HepG2 (cell line): ENCODE results near the gene SLC38A8. TPM values are rescaled to one million over a fixed set of nuclear protein-coding genes. Genes with fewer than 3 reads are reported as not detected.

ENCODE experiments used
- ATAC-seq: fragments of 200-7000 bp; cut with Tn5 transposase; 3 replicates; pipeline ENCODE4 v1.9.1; 2020; ENCODE audit warnings: mild to moderate bottlenecking, moderate library complexity
- BruUV-seq: library from RNA; stranded (reverse); fragments of 400-500 nt; replicated peaks from 2 replicates; lab custom pipeline; 2021; lab: Mats Ljungman, UMichigan
- CTCF ChIA-PET: fragments of 300-600 bp; formaldehyde crosslinking; extraction: SDS; loops from one replicate; lab custom pipeline; 2021; ENCODE audit warnings: low total read pairs, inconsistent platforms, low intra/inter-chr PET ratio; lab: Yijun Ruan, JAX
- POLR2A ChIA-PET: fragments of 350-600 bp; sonication (Branson Sonifier 250); formaldehyde crosslinking; loops from one replicate; lab custom pipeline; 2020; ENCODE audit warnings: antibody characterized with exemption, inconsistent platforms; lab: Yijun Ruan, JAX
- DNase-seq: peaks from one replicate; pipeline ENCODE4 v3.0.0-alpha.2; 2015; ENCODE audit warnings: low spot score
- FAIRE-seq: peaks from 3 replicates; lab custom pipeline; 2011; peaks lifted over from hg19 to GRCh38; lab: Jason Lieb, UNC
- H2AFZ ChIP-seq: one replicate; pipeline ENCODE4 v1.6.1; 2011; ENCODE audit warnings: low read length, inconsistent platforms
- H3K27ac ChIP-seq: fragments of 300-600 bp; 3 replicates; pipeline ENCODE4 v1.8.0; 2011; ENCODE audit warnings: mixed run types, mild to moderate bottlenecking, mixed read lengths, low read length, inconsistent platforms; ENCODE audit not compliant: insufficient read depth; ENCODE audit errors: extremely low read length
- H3K27me3 ChIP-seq, 2 experiments: fragments of 200-600 bp in 1 of 2; 2 replicates in 1 of 2; 3 replicates in 1 of 2; pipeline versions ENCODE4 v1.6.0 to v1.8.0; 2011; ENCODE audit warnings: low read length in 2 of 2, mild to moderate bottlenecking in 2 of 2, moderate library complexity in 2 of 2, inconsistent platforms in 1 of 2; ENCODE audit not compliant: insufficient read depth in 2 of 2, control insufficient read depth in 1 of 2
- H3K36me3 ChIP-seq, 2 experiments: fragments of 200-600 bp in 1 of 2; replicated peaks in 1 of 2; 2 replicates in 1 of 2; 3 replicates in 1 of 2; pipeline versions ENCODE4 v1.5.1 to v1.8.0; 2011; ENCODE audit warnings: low read length in 2 of 2, inconsistent platforms in 1 of 2; ENCODE audit not compliant: insufficient read depth in 2 of 2, control insufficient read depth in 1 of 2
- H3K4me1 ChIP-seq: 2 replicates; pipeline ENCODE4 v1.5.1; 2012; ENCODE audit warnings: low read length, inconsistent platforms; ENCODE audit not compliant: insufficient read depth
- H3K4me2 ChIP-seq: 2 replicates; pipeline ENCODE4 v1.6.0; 2011; ENCODE audit warnings: low read depth, low read length, inconsistent platforms
- H3K4me3 ChIP-seq, 3 experiments: fragments of 200-600 bp in 1 of 3; sonication (generic), shearing (Covaris generic) in 1 of 3; replicated peaks in 1 of 3; 2 replicates each; pipeline ENCODE4 v1.5.1; 2011 to 2016; ENCODE audit warnings: low read length in 3 of 3, inconsistent platforms in 2 of 3, low read depth in 2 of 3, mild to moderate bottlenecking in 2 of 3, control low read depth in 1 of 3, mixed read lengths in 1 of 3; ENCODE audit not compliant: insufficient read depth in 1 of 3
- H3K79me2 ChIP-seq: one replicate; pipeline ENCODE4 v1.6.1; 2011; ENCODE audit warnings: low read length, inconsistent platforms; ENCODE audit not compliant: insufficient read depth
- H3K9ac ChIP-seq: 2 replicates; pipeline ENCODE4 v1.6.0; 2011; ENCODE audit warnings: mild to moderate bottlenecking, low read depth, low read length, inconsistent platforms; ENCODE audit not compliant: insufficient read depth
- H3K9me3 ChIP-seq: 2 replicates; pipeline ENCODE4 v1.5.1; 2012; ENCODE audit warnings: mild to moderate bottlenecking, low read length
- H4K20me1 ChIP-seq: 2 replicates; pipeline ENCODE4 v1.6.0; 2011; ENCODE audit warnings: inconsistent platforms, mild to moderate bottlenecking, low read length, moderate library complexity; ENCODE audit not compliant: insufficient read depth
- BHLHE40 ChIP-seq: IDR thresholded peaks from 2 replicates; pipeline ENCODE4 v1.6.1; 2011; ENCODE audit warnings: low read length, improper control_type of control experiment
- IRX3 ChIP-seq: sonication (generic); formaldehyde crosslinking; IDR thresholded peaks from 2 replicates; pipeline ENCODE4 v1.8.1; 2023; ENCODE audit warnings: mild to moderate bottlenecking, low read depth, missing genetic modification reagents, borderline replicate concordance
- NR3C1 ChIP-seq: sonication (generic); formaldehyde crosslinking; IDR thresholded peaks from 2 replicates; pipeline ENCODE4 v1.4.0; 2020; ENCODE audit warnings: missing genetic modification reagents
- RFXAP ChIP-seq: sonication (generic); formaldehyde crosslinking; IDR thresholded peaks from 2 replicates; pipeline ENCODE4 v1.4.0; 2020; ENCODE audit warnings: missing genetic modification reagents, borderline replicate concordance
- SP140L ChIP-seq: sonication (generic); formaldehyde crosslinking; IDR thresholded peaks from 2 replicates; pipeline ENCODE4 v1.4.0; 2020; ENCODE audit warnings: missing genetic modification reagents, borderline replicate concordance
- ZNF260 ChIP-seq: sonication (generic); formaldehyde crosslinking; IDR thresholded peaks from 2 replicates; pipeline ENCODE4 v1.4.0; 2020; ENCODE audit warnings: missing genetic modification reagents, low read depth, mild to moderate bottlenecking, borderline replicate concordance
- ZNF891 ChIP-seq: sonication (generic); formaldehyde crosslinking; IDR thresholded peaks from 2 replicates; pipeline ENCODE4 v1.5.0; 2020; ENCODE audit warnings: mild to moderate bottlenecking, missing genetic modification reagents
- ZSCAN31 ChIP-seq: sonication (generic); formaldehyde crosslinking; IDR thresholded peaks from 2 replicates; pipeline ENCODE4 v1.5.0; 2020; ENCODE audit warnings: low read depth, mild to moderate bottlenecking, missing genetic modification reagents
- WGBS: methylation state at CpG from one replicate; pipeline ENCODE4 v1.1.6; 2017; ENCODE audit warnings: low lambda C conversion rate; 5-methylcytosine and 5-hydroxymethylcytosine counted together
- in situ Hi-C: cut with HindIII; loops from 2 replicates; pipeline ENCODE4 v1.10.0; 2017; ENCODE audit warnings: low pct_unique_long_range_greater_than_20kb; ENCODE audit not compliant: extremely low pct_ligation_motif_present
- intact Hi-C: fragments of 100-400 bp; cut with micrococcal nuclease; formaldehyde crosslinking; loops from one replicate; pipeline ENCODE4 v1.10.0; 2022; ENCODE audit not compliant: unreplicated experiment
- polyA plus RNA-seq, 8 experiments: library from polyadenylated mRNA; depleted of rRNA in 3 of 8; stranded (reverse) in 7 of 8; unstranded in 1 of 8; fragments of >200 nt; fragmentation: Illumina TruSeq in 4 of 8; extraction: Trizol in 4 of 8; gene quantifications; 2 replicates each; pipeline versions ENCODE4 v1.2.1 to v1.2.3, GENCODE V29; 2011 to 2016; ENCODE audit warnings: low read depth in 4 of 8, missing spikeins in 1 of 8, mixed read lengths in 1 of 8; ENCODE audit not compliant: insufficient read depth in 1 of 8
- total RNA-seq, 5 experiments: library from RNA; depleted of rRNA; stranded (reverse); fragments of >200 nt; fragmentation: Illumina TruSeq; extraction: Trizol; gene quantifications; 2 replicates each; pipeline ENCODE4 v1.2.3, GENCODE V29; 2016; ENCODE audit warnings: low read depth in 1 of 5
- TF ChIP-seq, protein P1 (sequence below): sonication (generic); formaldehyde crosslinking; IDR thresholded peaks from 2 replicates; pipeline ENCODE4 v1.4.0; 2020; ENCODE audit warnings: missing genetic modification reagents
- TF ChIP-seq, protein P2 (sequence below): sonication (generic); formaldehyde crosslinking; IDR thresholded peaks from 2 replicates; pipeline ENCODE4 v1.9.0; 2021; ENCODE audit warnings: missing genetic modification reagents, borderline replicate concordance

SLC38A8 gene
- total and polyA plus RNA-seq, 2 of the 13 experiments (the other 11 are each of a cell fraction or from before 2014, with no cell fraction given), result 0.24 to 0.37 TPM

GRCh38 chr16:84031556-84031955, 11.0 kb downstream of the SLC38A8 start:
- ChIA-PET CTCF (no interaction called here), POLR2A (no interaction called here)
- WGBS, result 66% methylated on average over 17 of the region's 17 CpGs
- Histone ChIP-seq H3K4me2 (no peak overlapping the region), H3K27me3 (peaks cover 4 to 39% of the 10 kb centered on the region in 2 experiments; a peak in 4 of 5 replicates), H3K9me3 (no peaks in the 10 kb centered on the region), H2AFZ (no peak overlapping the region), H3K4me3 (no peak overlapping the region), H4K20me1 (no peaks in the 10 kb centered on the region), H3K27ac (no peak overlapping the region), H3K36me3 (no peaks in the 10 kb centered on the region), H3K4me1 (peaks cover 9% of the 10 kb centered on the region), H3K9ac (no peak overlapping the region), H3K79me2 (no peaks in the 10 kb centered on the region)
- TF ChIP-seq NR3C1 (CRISPR knock-in tag) (no peak), SP140L (no peak), ZSCAN31 (CRISPR knock-in tag) (no peak), ZNF891 (CRISPR knock-in tag) (no peak), ZNF260 (CRISPR knock-in tag) (no peak), IRX3 (no peak), RFXAP (no peak), BHLHE40 (no peak)
- TF ChIP-seq, protein P1, sequence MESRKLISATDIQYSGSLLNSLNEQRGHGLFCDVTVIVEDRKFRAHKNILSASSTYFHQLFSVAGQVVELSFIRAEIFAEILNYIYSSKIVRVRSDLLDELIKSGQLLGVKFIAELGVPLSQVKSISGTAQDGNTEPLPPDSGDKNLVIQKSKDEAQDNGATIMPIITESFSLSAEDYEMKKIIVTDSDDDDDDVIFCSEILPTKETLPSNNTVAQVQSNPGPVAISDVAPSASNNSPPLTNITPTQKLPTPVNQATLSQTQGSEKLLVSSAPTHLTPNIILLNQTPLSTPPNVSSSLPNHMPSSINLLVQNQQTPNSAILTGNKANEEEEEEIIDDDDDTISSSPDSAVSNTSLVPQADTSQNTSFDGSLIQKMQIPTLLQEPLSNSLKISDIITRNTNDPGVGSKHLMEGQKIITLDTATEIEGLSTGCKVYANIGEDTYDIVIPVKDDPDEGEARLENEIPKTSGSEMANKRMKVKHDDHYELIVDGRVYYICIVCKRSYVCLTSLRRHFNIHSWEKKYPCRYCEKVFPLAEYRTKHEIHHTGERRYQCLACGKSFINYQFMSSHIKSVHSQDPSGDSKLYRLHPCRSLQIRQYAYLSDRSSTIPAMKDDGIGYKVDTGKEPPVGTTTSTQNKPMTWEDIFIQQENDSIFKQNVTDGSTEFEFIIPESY (CRISPR knock-in tag), result no peak
- TF ChIP-seq, protein P2, sequence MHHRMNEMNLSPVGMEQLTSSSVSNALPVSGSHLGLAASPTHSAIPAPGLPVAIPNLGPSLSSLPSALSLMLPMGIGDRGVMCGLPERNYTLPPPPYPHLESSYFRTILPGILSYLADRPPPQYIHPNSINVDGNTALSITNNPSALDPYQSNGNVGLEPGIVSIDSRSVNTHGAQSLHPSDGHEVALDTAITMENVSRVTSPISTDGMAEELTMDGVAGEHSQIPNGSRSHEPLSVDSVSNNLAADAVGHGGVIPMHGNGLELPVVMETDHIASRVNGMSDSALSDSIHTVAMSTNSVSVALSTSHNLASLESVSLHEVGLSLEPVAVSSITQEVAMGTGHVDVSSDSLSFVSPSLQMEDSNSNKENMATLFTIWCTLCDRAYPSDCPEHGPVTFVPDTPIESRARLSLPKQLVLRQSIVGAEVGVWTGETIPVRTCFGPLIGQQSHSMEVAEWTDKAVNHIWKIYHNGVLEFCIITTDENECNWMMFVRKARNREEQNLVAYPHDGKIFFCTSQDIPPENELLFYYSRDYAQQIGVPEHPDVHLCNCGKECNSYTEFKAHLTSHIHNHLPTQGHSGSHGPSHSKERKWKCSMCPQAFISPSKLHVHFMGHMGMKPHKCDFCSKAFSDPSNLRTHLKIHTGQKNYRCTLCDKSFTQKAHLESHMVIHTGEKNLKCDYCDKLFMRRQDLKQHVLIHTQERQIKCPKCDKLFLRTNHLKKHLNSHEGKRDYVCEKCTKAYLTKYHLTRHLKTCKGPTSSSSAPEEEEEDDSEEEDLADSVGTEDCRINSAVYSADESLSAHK, result no peak
- DNase-seq (no peak), FAIRE-seq (no peak), ATAC-seq (no peak)
- no TSS peak for BruUV-seq
- in situ Hi-C loops (no loop called here), intact Hi-C loops (no loop called here)
